Aorta (tissue), 5 donors: Measurements from ENCODE around the gene PRL. TPM values are rescaled to one million over a fixed set of nuclear protein-coding genes. Genes with fewer than 3 reads are reported as not detected.

Experiments
- ATAC-seq: fragments of 200-7000 bp; cut with Tn5 transposase; one replicate; pipeline ENCODE4 v1.9.1; 2022; ENCODE audit warnings: moderate library complexity; ENCODE audit not compliant: low FRiP score
- DNase-seq, 2 donors: peaks; one replicate each; pipeline ENCODE4 v3.0.0-alpha.2; 2020
- H3K27ac ChIP-seq, 2 donors: one replicate each; pipeline ENCODE4 v1.5.1; 2013; ENCODE audit warnings: low read length in 2 of 2, mild to moderate bottlenecking in 2 of 2, moderate library complexity in 2 of 2, control low read depth in 1 of 2, inconsistent platforms in 1 of 2, low read depth in 1 of 2
- H3K27me3 ChIP-seq, 2 donors: one replicate each; pipeline ENCODE4 v1.6.1; 2013; ENCODE audit warnings: control low read depth in 1 of 2, low read length in 1 of 2, mild to moderate bottlenecking in 1 of 2, moderate library complexity in 1 of 2; ENCODE audit not compliant: insufficient read depth in 2 of 2, control insufficient read depth in 1 of 2
- H3K36me3 ChIP-seq, 2 donors: one replicate each; pipeline ENCODE4 v1.6.1; 2013; ENCODE audit warnings: control low read depth in 1 of 2, low read length in 1 of 2, mild to moderate bottlenecking in 1 of 2; ENCODE audit not compliant: insufficient read depth in 2 of 2, control insufficient read depth in 1 of 2
- H3K4me1 ChIP-seq, 2 donors: one replicate each; pipeline ENCODE4 v1.6.1; 2013; ENCODE audit warnings: low read length in 2 of 2, control low read depth in 1 of 2, mild to moderate bottlenecking in 1 of 2, moderate library complexity in 1 of 2; ENCODE audit not compliant: insufficient read depth in 2 of 2, control insufficient read depth in 1 of 2
- H3K4me3 ChIP-seq, 2 donors: one replicate each; pipeline ENCODE4 v1.5.1; 2013; ENCODE audit warnings: low read length in 2 of 2, control low read depth in 1 of 2, mild to moderate bottlenecking in 1 of 2
- H3K9me3 ChIP-seq: one replicate; pipeline ENCODE4 v1.6.1; 2013; ENCODE audit warnings: mild to moderate bottlenecking, low read length; ENCODE audit not compliant: control insufficient read depth
- WGBS, 2 donors: extraction: QIAGEN DNeasy Blood & Tissue Kit; methylation state at CpG; one replicate each; pipeline ENCODE4 v1.1.7; 2013; 5-methylcytosine and 5-hydroxymethylcytosine counted together
- intact Hi-C, 2 donors: fragments of 100-400 bp; cut with DNase I; formaldehyde crosslinking; loops; one replicate each; pipeline versions ENCODE4 v1.14.2 to v1.15.0; 2022
- polyA plus RNA-seq, 2 donors: library from polyadenylated mRNA; stranded (reverse); fragments of 200-250 nt; gene quantifications; one replicate each; pipeline ENCODE4 v1.2.3, GENCODE V29; 2013
- total RNA-seq, 2 donors: library from RNA; stranded (reverse); fragmentation: NEBNext Ultra II Directional; extraction: Animal tissue kit (Norgen Biotek cat#: 25700); gene quantifications; one replicate each; pipeline ENCODE4 v1.2.1, GENCODE V29; 2021
- donor health status: healthy with polysubstance abuse.
- donor health status: Bipolar disorder and iron deficiency.
- donor health status: DM: no; HTN: no; CAD: no.
- donor health status: DM: no; HTN: no; CAD: no.
- donor health status: DM: yes; HTN: yes; CAD: no.

PRL gene
- total and polyA plus RNA-seq, 4 donors = not detected

DNA sequence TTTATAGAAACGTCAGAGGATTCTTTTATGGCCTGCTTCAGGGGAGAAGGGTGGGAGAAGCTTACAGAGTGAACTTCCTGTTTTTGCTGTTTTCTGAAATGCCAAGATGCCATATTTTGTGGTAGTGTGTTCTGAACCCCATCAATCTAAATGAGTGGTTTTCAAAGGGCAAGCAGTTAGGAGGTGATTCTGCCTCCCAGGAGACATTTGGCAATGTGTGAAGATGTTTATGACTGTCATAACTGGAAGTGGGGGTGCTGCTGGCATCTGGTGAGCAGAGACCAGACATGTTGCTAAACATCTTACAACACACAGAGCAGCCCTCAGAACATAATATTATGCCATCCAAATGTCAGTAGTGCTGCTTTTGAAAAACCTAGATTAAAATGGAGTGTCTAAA, 6.0 kb upstream of the PRL start:
- H3K4me3 ChIP-seq = no peak overlapping the region
- H3K27me3 ChIP-seq = no peaks in the 10 kb centered on the region
- no peaks in the 10 kb centered on the region for H3K9me3 ChIP-seq
- H3K4me1 ChIP-seq = no peaks in the 10 kb centered on the region
- H3K36me3 ChIP-seq = no peaks in the 10 kb centered on the region
- ATAC-seq (no peak), DNase-seq (no peak)
- intact Hi-C loops = no loop called here
- WGBS, 2 donors = 68 to 84% methylated on average over 1 of the region's 1 CpG
- no peak overlapping the region for H3K27ac ChIP-seq

DNA sequence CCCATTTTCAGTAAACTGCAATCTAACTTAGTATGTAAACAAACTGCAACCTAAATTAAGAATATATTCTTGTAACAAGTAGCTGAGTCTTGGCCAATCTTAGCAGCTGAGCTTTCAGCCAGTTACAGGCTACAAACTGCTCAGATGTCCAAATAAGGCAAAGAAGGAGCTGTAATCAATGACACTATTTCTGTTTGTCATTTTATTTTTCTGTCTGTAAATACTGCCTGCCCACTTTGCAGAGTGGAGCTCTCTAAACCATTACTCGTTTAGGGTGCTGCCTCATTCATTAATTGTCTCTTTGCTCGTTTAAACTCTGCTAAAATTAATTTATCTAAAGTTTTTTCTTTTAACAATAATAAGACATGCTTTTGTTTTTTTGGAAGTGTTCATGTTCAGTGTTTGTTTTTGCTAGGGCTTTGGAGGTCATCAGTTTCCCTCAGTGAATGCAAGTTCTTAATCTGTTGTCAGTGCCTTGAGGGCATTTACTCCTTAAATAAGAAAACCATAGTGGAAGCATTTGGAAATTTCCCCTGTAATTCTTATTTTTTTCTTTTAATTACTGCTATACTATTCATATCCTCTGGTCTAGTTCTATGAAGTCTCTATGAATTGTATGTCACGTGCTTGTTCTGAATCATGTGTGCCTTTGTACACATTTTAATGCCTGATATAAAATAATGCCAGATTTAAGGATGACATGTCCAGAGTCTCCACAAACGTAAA, 3.6 kb upstream of the PRL start:
- DNase-seq (no peak), ATAC-seq (no peak)
- WGBS, 2 donors = 88% methylated on average over 4 of the region's 4 CpGs
- Histone ChIP-seq H3K27ac (no peak overlapping the region), H3K4me1 (no peaks in the 10 kb centered on the region), H3K36me3 (no peaks in the 10 kb centered on the region), H3K27me3 (no peaks in the 10 kb centered on the region), H3K4me3 (no peak overlapping the region), H3K9me3 (no peaks in the 10 kb centered on the region)
- intact Hi-C loops = no loop called here

DNA sequence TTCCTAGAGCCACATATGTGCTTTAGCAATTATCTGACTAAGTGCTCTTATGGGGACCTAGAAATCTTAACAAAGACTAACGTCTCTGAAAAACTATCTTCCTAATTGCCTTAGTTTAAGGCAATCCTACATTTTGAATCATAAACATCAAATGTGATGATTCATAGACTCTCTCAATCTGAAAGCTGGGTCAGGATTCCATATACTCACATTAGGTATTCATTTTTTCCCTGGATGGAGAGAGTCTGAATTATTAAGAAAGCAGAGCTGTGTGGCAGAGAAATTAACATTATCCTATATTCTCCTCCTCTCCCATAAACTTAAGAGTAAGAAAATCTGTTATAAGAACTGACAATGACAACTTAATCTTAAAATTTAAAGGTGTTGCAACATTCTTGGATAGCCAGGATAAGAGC, 1.6 kb upstream of the PRL start:
- Histone ChIP-seq H3K4me3 (no peak overlapping the region), H3K36me3 (no peaks in the 10 kb centered on the region), H3K9me3 (no peaks in the 10 kb centered on the region), H3K27ac (no peak overlapping the region), H3K4me1 (no peaks in the 10 kb centered on the region), H3K27me3 (no peaks in the 10 kb centered on the region)
- ATAC-seq = no peak
- intact Hi-C loops = no loop called here
- 93 to 96% methylated on average over 1 of the region's 1 CpG for WGBS, 2 donors
- no peak for DNase-seq

DNA sequence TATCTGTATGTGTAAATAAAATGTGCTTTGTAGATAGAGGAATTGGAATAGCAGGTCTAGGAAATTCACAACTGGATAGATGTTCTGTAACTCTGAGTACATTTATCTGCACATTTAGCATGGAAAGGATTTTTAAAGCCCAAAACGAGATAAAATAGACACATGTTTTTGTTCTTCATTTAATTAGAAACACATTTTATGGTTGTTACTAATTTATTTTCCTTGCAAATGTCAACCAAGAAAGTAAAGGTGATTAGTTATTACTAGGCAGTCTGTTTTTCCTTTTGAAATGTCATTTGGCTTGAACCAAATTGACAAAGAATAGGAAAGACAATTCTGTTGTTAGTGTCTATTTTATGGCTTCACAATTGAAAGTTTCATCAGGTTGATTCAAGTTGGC, 769 bp downstream of the PRL start:
- Histone ChIP-seq H3K4me3 (no peak overlapping the region), H3K9me3 (no peaks in the 10 kb centered on the region), H3K4me1 (no peaks in the 10 kb centered on the region), H3K36me3 (no peaks in the 10 kb centered on the region), H3K27me3 (no peaks in the 10 kb centered on the region), H3K27ac (no peak overlapping the region)
- ATAC-seq (no peak), DNase-seq (no peak)
- 85 to 87% methylated on average over 1 of the region's 1 CpG for WGBS, 2 donors
- intact Hi-C loops = no loop called here

DNA sequence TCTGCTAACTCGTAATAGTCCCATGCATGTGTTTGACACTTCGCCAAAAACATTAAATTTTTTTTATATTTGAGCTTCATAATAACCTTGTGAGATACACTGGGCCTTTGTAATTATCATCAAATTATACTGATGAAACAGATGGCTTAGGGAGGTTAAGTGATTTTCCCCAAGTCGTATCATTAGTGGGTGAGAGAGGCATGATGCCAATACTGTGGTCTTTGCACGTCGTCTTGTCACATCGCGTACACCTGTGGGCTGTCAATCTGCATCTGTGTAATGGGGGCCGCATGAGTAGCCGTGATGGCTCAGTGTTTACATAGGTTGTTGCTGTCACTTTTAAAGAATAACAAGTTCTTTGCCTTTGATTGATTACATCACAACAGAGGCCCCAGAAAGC, 1.7 kb downstream of the PRL start:
- ATAC-seq = no peak
- intact Hi-C loops = no loop called here
- Histone ChIP-seq H3K36me3 (no peaks in the 10 kb centered on the region), H3K9me3 (no peaks in the 10 kb centered on the region), H3K27me3 (no peaks in the 10 kb centered on the region), H3K4me1 (no peaks in the 10 kb centered on the region), H3K27ac (no peak overlapping the region), H3K4me3 (no peak overlapping the region)
- no peak for DNase-seq
- WGBS, 2 donors = 86 to 89% methylated on average over 9 of the region's 9 CpGs

DNA sequence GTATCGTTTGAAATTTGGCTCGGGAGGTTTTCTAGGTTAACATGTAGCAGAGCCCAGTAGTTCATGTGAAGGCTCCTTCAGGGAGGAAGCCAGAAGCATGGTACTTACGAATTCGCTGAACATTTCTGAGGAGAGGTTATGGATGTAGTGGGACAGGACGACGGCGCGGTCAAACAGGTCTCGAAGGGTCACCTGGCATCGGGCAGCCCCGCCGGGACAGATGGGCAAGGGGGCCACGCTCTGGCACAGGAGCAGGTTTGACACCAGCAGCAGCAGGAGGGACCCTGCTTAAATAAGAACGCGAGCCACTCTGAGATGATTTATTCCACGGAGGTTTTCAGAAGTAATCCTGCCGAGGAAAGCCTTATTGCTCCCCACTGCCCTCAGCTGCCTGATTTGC, 2.5 kb downstream of the PRL start:
- H3K9me3 ChIP-seq = no peaks in the 10 kb centered on the region
- H3K4me1 ChIP-seq = no peaks in the 10 kb centered on the region
- no peak overlapping the region for H3K4me3 ChIP-seq
- no peaks in the 10 kb centered on the region for H3K36me3 ChIP-seq
- no peak for DNase-seq
- no peaks in the 10 kb centered on the region for H3K27me3 ChIP-seq
- ATAC-seq = no peak
- H3K27ac ChIP-seq = no peak overlapping the region
- intact Hi-C loops = no loop called here
- 84 to 88% methylated on average over 17 of the region's 17 CpGs for WGBS, 2 donors

DNA sequence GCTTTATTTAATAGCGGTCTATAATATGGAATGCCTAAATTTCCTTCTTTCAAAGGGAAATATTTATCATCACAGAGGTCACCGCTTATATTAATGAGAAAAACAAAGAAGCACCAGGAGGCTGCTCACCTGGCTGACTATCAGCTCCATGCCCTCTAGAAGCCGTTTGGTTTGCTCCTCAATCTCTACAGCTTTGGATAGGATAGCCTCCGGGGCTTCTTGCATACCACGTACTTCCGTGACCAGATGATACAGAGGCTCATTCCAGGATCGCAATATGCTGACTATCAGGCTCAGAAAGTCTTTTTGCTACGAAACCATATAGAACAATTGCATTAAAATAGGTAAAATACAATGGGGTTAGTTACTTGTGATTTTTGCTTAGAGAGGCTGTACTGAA, 6.8 kb downstream of the PRL start:
- no peaks in the 10 kb centered on the region for H3K27me3 ChIP-seq
- H3K9me3 ChIP-seq = no peaks in the 10 kb centered on the region
- H3K27ac ChIP-seq = no peak overlapping the region
- no peak for ATAC-seq
- 96 to 97% methylated on average over 8 of the region's 8 CpGs for WGBS, 2 donors
- H3K4me1 ChIP-seq = no peaks in the 10 kb centered on the region
- intact Hi-C loops = no loop called here
- H3K36me3 ChIP-seq = no peaks in the 10 kb centered on the region
- DNase-seq = no peak
- H3K4me3 ChIP-seq = no peak overlapping the region

DNA sequence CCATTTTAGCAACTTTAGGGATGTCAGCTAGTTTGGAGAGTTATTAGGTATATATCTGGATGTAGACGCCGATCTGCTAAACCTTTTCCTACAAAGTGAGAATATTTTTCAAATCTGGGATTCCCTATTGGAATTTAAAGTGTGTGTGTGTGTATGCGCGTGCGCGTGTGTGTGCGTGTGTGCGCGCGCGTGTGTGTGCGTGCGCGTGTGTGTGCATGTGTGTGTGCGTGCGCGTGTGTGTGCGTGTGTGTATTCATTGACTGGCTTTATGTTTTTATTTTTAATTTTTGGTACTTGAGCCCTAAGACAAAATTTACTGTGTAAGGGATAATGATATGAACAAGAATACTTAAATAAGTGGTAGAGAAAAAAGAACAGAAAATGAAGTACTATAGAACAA, 8.1 kb downstream of the PRL start:
- WGBS, 2 donors = 94 to 95% methylated on average over 18 of the region's 18 CpGs
- DNase-seq = no peak
- Histone ChIP-seq H3K9me3 (no peaks in the 10 kb centered on the region), H3K27me3 (no peaks in the 10 kb centered on the region), H3K4me1 (no peaks in the 10 kb centered on the region), H3K27ac (no peak overlapping the region), H3K4me3 (no peak overlapping the region), H3K36me3 (no peaks in the 10 kb centered on the region)
- intact Hi-C loops = no loop called here
- ATAC-seq = no peak

DNA sequence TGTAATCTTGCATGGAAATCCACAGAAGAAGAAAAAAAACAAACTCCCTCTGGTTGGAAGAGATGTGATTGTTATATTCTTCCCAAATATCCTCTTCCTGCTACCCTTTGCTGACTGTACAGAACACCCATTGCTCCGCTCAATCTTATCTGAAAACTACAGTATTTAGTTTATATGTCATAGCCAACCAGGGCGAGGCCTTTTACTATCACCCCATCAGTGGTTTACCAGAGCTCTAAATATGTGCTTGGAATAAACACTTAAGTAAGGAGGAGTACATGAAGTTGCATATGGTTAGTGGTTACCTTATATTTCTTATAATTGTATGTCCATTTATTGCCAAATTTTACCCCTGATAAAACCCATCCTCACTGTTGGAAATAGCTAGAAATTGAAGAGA, 12.2 kb downstream of the PRL start:
- no peak overlapping the region for H3K4me3 ChIP-seq
- WGBS, 2 donors = 95 to 98% methylated on average over 2 of the region's 2 CpGs
- no peak overlapping the region for H3K27ac ChIP-seq
- intact Hi-C loops = no loop called here
- H3K27me3 ChIP-seq = no peaks in the 10 kb centered on the region
- ATAC-seq (no peak), DNase-seq (no peak)
- no peaks in the 10 kb centered on the region for H3K4me1 ChIP-seq
- H3K36me3 ChIP-seq = no peaks in the 10 kb centered on the region
- no peaks in the 10 kb centered on the region for H3K9me3 ChIP-seq
